K562 (cell line): ENCODE measurements around the gene TNK2. TPM values are rescaled to one million over a fixed set of nuclear protein-coding genes. Genes with fewer than 3 reads are reported as not detected.

Experiments used
- ATAC-seq: fragments of 200-7000 bp; cut with Tn5 transposase; 3 replicates; pipeline ENCODE4 v1.9.1; 2020; ENCODE audit warnings: moderate library complexity
- BruUV-seq: library from RNA; stranded (reverse); fragments of 400-500 nt; replicated peaks from 2 replicates; lab custom pipeline; 2021; lab: Mats Ljungman, UMichigan
- CTCF ChIA-PET: fragments of 300-600 bp; formaldehyde crosslinking; extraction: SDS; loops from one replicate; lab custom pipeline; 2021; ENCODE audit warnings: low intra/inter-chr PET ratio; lab: Yijun Ruan, JAX
- POLR2A ChIA-PET: fragments of 300-600, 350-650 bp; sonication (Branson Sonifier 250); formaldehyde crosslinking; extraction: SDS; loops from one replicate; lab custom pipeline; 2021; ENCODE audit warnings: antibody characterized with exemption, inconsistent platforms; lab: Yijun Ruan, JAX
- DNase-seq, 4 experiments: peaks; one replicate each; pipeline versions ENCODE4 v3.0.0 to v3.0.0-alpha.2; 2011 to 2018; ENCODE audit warnings: low spot score in 3 of 4, mixed read lengths in 3 of 4; ENCODE audit errors: extremely low read depth in 1 of 4
- FAIRE-seq: peaks from 2 replicates; lab custom pipeline; 2011; peaks lifted over from hg19 to GRCh38; lab: Jason Lieb, UNC
- H2AFZ ChIP-seq: 2 replicates; pipeline ENCODE4 v1.6.0; 2011; ENCODE audit warnings: low read depth, low read length, control low read depth, inconsistent platforms
- H3K27ac ChIP-seq: fragments of 200-600 bp; 3 replicates; pipeline ENCODE4 v1.8.0; 2011; ENCODE audit warnings: low read depth, mild to moderate bottlenecking, control low read depth, inconsistent platforms, low read length, moderate library complexity, mixed read lengths; ENCODE audit errors: extremely low read depth
- H3K27me3 ChIP-seq, 2 experiments: fragments of 300-600 bp in 1 of 2; 2 replicates in 1 of 2; 3 replicates in 1 of 2; pipeline versions ENCODE4 v1.6.0 to v1.8.0; 2011; ENCODE audit warnings: inconsistent platforms in 2 of 2, low read length in 2 of 2, mild to moderate bottlenecking in 1 of 2, mixed read lengths in 1 of 2, moderate library complexity in 1 of 2; ENCODE audit not compliant: control insufficient read depth in 2 of 2, insufficient read depth in 2 of 2
- H3K36me3 ChIP-seq: fragments of 300-600 bp; 3 replicates; pipeline ENCODE4 v1.8.0; 2011; ENCODE audit warnings: mild to moderate bottlenecking, low read length, inconsistent platforms; ENCODE audit not compliant: control insufficient read depth, insufficient read depth
- H3K4me1 ChIP-seq, 2 experiments: fragments of 200-600 bp in 1 of 2; replicated peaks in 1 of 2; 2 replicates in 1 of 2; 3 replicates in 1 of 2; pipeline versions ENCODE4 v1.5.1 to v1.8.0; 2011; ENCODE audit warnings: inconsistent platforms in 2 of 2, low read length in 2 of 2, mild to moderate bottlenecking in 1 of 2, mixed read lengths in 1 of 2, moderate library complexity in 1 of 2; ENCODE audit not compliant: control insufficient read depth in 2 of 2, insufficient read depth in 2 of 2
- H3K4me2 ChIP-seq: 2 replicates; pipeline ENCODE4 v1.6.1; 2011; ENCODE audit warnings: low read length, control low read depth, inconsistent platforms, mixed read lengths; ENCODE audit not compliant: insufficient read depth
- H3K4me3 ChIP-seq: fragments of 200-600 bp; sonication (generic), shearing (Covaris generic); 2 replicates; pipeline ENCODE4 v1.5.1; 2016; ENCODE audit warnings: control low read depth, inconsistent platforms
- H3K79me2 ChIP-seq: fragments of 200-600 bp; 3 replicates; pipeline ENCODE4 v1.8.0; 2011; ENCODE audit warnings: low read length, inconsistent platforms; ENCODE audit not compliant: control insufficient read depth, insufficient read depth
- H3K9ac ChIP-seq, 2 experiments: 2 replicates each; pipeline versions ENCODE4 v1.6.0 to v1.6.1; 2011; ENCODE audit warnings: low read depth in 2 of 2, low read length in 2 of 2, control low read depth in 1 of 2, inconsistent platforms in 1 of 2, mild to moderate bottlenecking in 1 of 2, mixed read lengths in 1 of 2; ENCODE audit not compliant: insufficient read depth in 1 of 2
- H3K9me1 ChIP-seq: one replicate; pipeline ENCODE4 v1.6.0; 2011; ENCODE audit warnings: inconsistent platforms, mild to moderate bottlenecking, low read length, moderate library complexity; ENCODE audit not compliant: control insufficient read depth, insufficient read depth
- H3K9me3 ChIP-seq: replicated peaks from 2 replicates; pipeline ENCODE4 v1.5.1; 2011; ENCODE audit warnings: low read depth, low read length, inconsistent platforms; ENCODE audit not compliant: control insufficient read depth, insufficient read depth
- H4K20me1 ChIP-seq: replicated peaks from 2 replicates; pipeline ENCODE4 v1.6.1; 2011; ENCODE audit warnings: low read length, inconsistent platforms, mixed read lengths; ENCODE audit not compliant: control insufficient read depth, insufficient read depth
- FIP1L1 ChIP-seq: fragments of 200-400 bp; formaldehyde crosslinking; IDR thresholded peaks from 2 replicates; pipeline ENCODE4 v1.6.1; 2018; ENCODE audit warnings: mild to moderate bottlenecking, low read depth, low read length; ENCODE audit not compliant: poor library complexity, severe bottlenecking
- FOXA1 ChIP-seq: fragments of 450-650 bp; IDR thresholded peaks from 2 replicates; pipeline ENCODE4 v1.6.1; 2016; ENCODE audit warnings: mild to moderate bottlenecking, borderline replicate concordance
- MGA ChIP-seq: fragments of 450-650 bp; IDR thresholded peaks from 2 replicates; pipeline ENCODE4 v1.6.1; 2016; ENCODE audit warnings: mild to moderate bottlenecking, moderate library complexity
- WGBS: fragments of 100-300 bp; shearing (Covaris generic); methylation state at CpG from one replicate; pipeline ENCODE4 v1.1.6; 2016; ENCODE audit warnings: low coverage, mixed read lengths; ENCODE audit not compliant: insufficient coverage; ENCODE audit errors: missing lambda C conversion rate; 5-methylcytosine and 5-hydroxymethylcytosine counted together
- in situ Hi-C: fragments of 300-500 bp; cut with MboI; formaldehyde crosslinking; loops from 4 replicates; pipeline ENCODE4 v1.15.0; 2018; ENCODE audit warnings: inconsistent platforms, mixed read lengths
- intact Hi-C: fragments of 100-400 bp; cut with micrococcal nuclease; formaldehyde crosslinking; loops from 2 replicates; pipeline ENCODE4 v1.14.2; 2022
- polyA plus RNA-seq, 8 experiments: library from polyadenylated mRNA; depleted of rRNA in 4 of 8; stranded (reverse) in 5 of 8; unstranded in 3 of 8; fragments of >200 nt; fragmentation: Nextera tagmentation in 2 of 8; fragmentation: Illumina TruSeq in 1 of 8; extraction: Ambion mirVana in 2 of 8; extraction: Trizol in 1 of 8; gene quantifications; 2 replicates each; pipeline versions ENCODE4 v1.2.1 to v1.2.3, GENCODE V29; 2011 to 2014; ENCODE audit warnings: inconsistent platforms in 1 of 8, missing spikeins in 1 of 8
- total RNA-seq, 7 experiments: library from RNA; depleted of rRNA in 6 of 7; stranded (reverse); fragments of >200 nt in 6 of 7; fragmentation: Illumina TruSeq in 2 of 7; extraction: Trizol in 2 of 7; gene quantifications; 2 replicates each; pipeline versions ENCODE4 v1.2.1 to v1.2.3, GENCODE V29; 2011 to 2021; ENCODE audit warnings: low replicate concordance in 1 of 7
- TF ChIP-seq, protein P1 (sequence below): fragments of 250-450 bp; sonication (Bioruptor Pico); IDR thresholded peaks from 2 replicates; pipeline ENCODE4 v1.5.0; 2021; ENCODE audit warnings: mild to moderate bottlenecking, moderate library complexity

TNK2 gene
- total and polyA plus RNA-seq, 9 of the 15 experiments (the other 6 are each of a cell fraction or from before 2014, with no cell fraction given) = 0.03 to 33.8 (median 6.5) TPM

GRCh38 chr3:195931582-195932273 is 23.4 kb upstream of the TNK2 start (continued):
- TF ChIP-seq, protein P1, sequence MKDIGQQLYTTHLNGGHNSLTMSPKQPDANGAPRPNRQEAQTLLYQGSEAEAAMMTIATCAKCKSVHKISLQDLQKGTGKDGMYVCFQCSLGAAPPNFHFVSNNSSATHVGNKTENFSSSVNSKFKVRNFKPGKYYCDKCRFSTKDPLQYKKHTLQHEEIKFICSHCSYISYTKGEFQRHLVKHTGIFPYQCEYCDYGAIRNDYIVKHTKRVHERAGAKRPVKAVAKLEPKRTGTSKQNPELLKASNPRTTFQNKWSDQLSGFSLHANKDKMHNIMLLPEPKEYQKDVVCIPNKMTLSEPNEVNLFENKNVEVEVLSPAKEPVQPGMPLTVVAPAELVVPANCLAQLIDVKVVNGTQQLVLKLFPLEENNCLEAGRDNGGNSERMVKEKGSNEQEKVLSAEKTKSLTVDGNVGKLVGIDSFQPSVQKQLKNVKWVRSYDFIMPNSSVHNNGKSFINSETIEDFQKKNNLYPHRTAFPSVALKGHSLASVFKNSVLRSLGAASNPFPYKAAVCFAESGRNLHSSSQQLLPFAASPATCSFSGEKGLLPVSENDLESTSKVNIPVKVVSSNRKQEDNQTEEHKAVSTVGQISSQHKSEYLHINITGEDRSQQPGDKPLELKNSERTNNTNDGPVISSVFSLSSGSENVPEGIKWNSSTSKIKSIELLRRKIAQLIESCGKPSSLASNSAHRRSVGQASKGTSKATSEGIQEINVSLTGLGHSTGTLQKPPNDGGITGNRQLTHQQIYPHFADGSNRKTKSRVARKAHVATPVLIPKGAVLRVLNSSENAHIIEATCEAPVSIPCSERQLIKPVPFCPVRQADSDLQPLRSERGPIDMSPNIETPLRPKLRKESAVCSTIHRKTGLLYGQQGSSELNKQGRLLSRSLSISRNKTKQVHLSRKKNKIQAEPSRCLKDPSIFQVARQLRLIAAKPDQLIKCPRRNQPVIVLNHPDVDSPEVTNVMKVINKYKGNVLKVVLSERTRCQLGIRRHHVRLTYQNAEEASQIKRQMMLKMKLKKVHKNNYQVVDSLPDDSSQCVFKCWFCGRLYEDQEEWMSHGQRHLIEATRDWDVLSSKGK (CRISPR knock-in tag) = no peak
- TF ChIP-seq FOXA1 = no peak
- TF ChIP-seq, all 486 proteins: peak for 0

- no peaks in the 10 kb centered on the region for H4K20me1 ChIP-seq
- POLR2A ChIA-PET = interaction anchor here (1.4 kb wide), 2 partner anchors 11 to 14 kb away, joined by 3 read pairs; no protein-coding TSS in a partner anchor
- TF ChIP-seq MGA (no peak), FIP1L1 (no peak)
These were observed 21.1 kb upstream of the TNK2 start for GRCh38 chr3:195929452-195929851.

More at GRCh38 chr3:195929452-195929851, 21.1 kb upstream of the TNK2 start:
- ATAC-seq (peak; percentile 52), DNase-seq (no peak), FAIRE-seq (peak; percentile 67)
- Histone ChIP-seq H3K36me3 (no peaks in the 10 kb centered on the region), H3K4me1 (no peaks in the 10 kb centered on the region; a peak in 1 of 5 replicates), H2AFZ (no peak overlapping the region), H3K27me3 (peaks cover 0 to 5% of the 10 kb centered on the region in 2 experiments; a peak in 1 of 5 replicates), H3K4me2 (no peak overlapping the region), H3K9me1 (no peaks in the 10 kb centered on the region), H3K27ac (no peak overlapping the region), H3K4me3 (no peak overlapping the region), H3K79me2 (no peaks in the 10 kb centered on the region), H3K9me3 (no peaks in the 10 kb centered on the region), H3K9ac (no peak overlapping the region)
- in situ Hi-C loops = no loop called here
- intact Hi-C loops = no loop called here
- 10% methylated on average over 3 of the region's 3 CpGs for WGBS
- CTCF ChIA-PET = no interaction called here
- no TSS peak for BruUV-seq
